Duodenal mucosa (tissue), 2 donors: Measurements from ENCODE around the gene VPS13C.

Experiments used
- H3K27ac ChIP-seq: one replicate; pipeline ENCODE4 v1.7.0; 2013; ENCODE audit warnings: low read depth, low read length
- H3K27me3 ChIP-seq, 2 donors: one replicate each; pipeline ENCODE4 v1.7.0; 2013; ENCODE audit warnings: low read length in 2 of 2, control low read depth in 1 of 2; ENCODE audit not compliant: insufficient read depth in 2 of 2, control insufficient read depth in 1 of 2
- H3K36me3 ChIP-seq, 2 donors: one replicate each; pipeline ENCODE4 v1.7.0; 2013; ENCODE audit warnings: low read length in 2 of 2, control low read depth in 1 of 2; ENCODE audit not compliant: insufficient read depth in 2 of 2, control insufficient read depth in 1 of 2
- H3K4me1 ChIP-seq, 2 donors: one replicate each; pipeline ENCODE4 v1.7.0; 2013; ENCODE audit warnings: low read length in 2 of 2, control low read depth in 1 of 2; ENCODE audit not compliant: insufficient read depth in 2 of 2, control insufficient read depth in 1 of 2
- H3K4me3 ChIP-seq, 2 donors: one replicate each; pipeline ENCODE4 v1.7.0; 2013; ENCODE audit warnings: low read length in 2 of 2, low read depth in 1 of 2
- H3K9ac ChIP-seq, 2 donors: one replicate each; pipeline ENCODE4 v1.7.0; 2013; ENCODE audit warnings: low read length in 2 of 2, low read depth in 1 of 2
- H3K9me3 ChIP-seq, 2 donors: one replicate each; pipeline ENCODE4 v1.7.0; 2013; ENCODE audit warnings: low read length in 2 of 2, control low read depth in 1 of 2; ENCODE audit not compliant: control insufficient read depth in 1 of 2

Gene VPS13C

DNA sequence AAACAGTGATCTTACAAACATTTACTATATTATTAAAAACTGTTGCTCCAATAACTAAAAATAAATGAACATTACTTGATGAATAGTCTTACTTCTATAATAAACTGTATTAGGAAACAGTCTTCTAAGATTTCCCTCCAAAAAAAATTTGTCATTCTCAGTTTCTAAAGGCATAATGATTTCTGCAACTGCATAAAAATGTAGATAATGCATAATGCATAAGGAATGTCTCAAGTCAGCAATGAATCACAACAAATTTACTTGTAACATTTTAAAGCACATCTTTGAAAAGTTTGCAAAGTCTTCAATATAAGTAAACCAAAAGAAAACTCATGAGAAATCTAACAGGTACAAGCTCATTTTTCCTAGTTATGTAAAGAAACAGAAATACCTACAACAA is 113.5 kb downstream of the VPS13C start:
- Histone ChIP-seq H3K36me3 (peaks cover 3 to 34% of the 10 kb centered on the region in 2 donors), H3K4me1 (no peaks in the 10 kb centered on the region), H3K4me3 (no peak overlapping the region), H3K27ac (no peak overlapping the region), H3K9me3 (peaks cover 2 to 3% of the 10 kb centered on the region in 2 donors), H3K27me3 (no peaks in the 10 kb centered on the region), H3K9ac (no peak overlapping the region)

DNA sequence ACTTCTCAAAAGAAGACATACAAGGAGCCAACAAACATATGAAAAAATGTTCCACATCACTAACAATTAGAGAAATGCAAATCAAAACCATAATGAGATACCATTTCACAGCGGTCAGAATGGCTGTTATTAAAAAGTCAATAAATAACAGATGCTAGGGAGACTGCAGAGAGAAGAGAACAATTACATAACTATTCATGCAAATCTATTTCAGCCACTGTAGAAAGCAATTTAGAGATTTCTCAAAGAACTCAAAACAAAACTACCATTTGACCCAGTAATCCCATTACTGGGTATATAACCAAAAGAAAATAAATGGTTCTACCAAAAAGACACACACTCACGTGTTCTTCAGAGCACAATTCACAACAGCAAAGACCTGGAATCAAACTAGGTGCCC is 116.3 kb downstream of the VPS13C start:
- no peak overlapping the region for H3K9ac ChIP-seq

DNA sequence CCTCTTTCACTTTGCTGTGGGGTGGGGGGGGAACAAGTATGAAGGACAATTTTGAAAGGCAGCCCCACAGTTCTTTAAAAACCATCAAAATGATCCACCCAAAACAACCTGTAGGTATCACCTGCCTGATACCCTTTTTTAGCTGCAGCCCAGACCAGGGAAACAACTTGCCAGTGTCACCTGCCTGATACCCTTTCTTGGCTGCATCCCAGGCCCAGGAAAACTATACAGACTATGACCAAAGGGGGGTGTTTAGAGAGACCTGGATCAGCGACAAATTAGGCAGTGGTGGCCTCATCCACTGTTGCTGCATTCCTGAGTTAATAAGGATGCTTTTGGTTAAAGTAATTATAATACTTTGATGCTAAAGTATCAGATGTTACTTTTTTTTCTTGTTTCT is 122.0 kb downstream of the VPS13C start:
- Histone ChIP-seq H3K9ac (no peak overlapping the region), H3K27me3 (no peaks in the 10 kb centered on the region), H3K4me1 (no peaks in the 10 kb centered on the region), H3K4me3 (no peak overlapping the region), H3K9me3 (peaks cover 0 to 2% of the 10 kb centered on the region in 2 donors), H3K36me3 (peaks cover 8 to 24% of the 10 kb centered on the region in 2 donors), H3K27ac (no peak overlapping the region)

More for the DNA sequence above, 116.3 kb downstream of the VPS13C start:
- Histone ChIP-seq H3K27me3 (no peaks in the 10 kb centered on the region), H3K4me3 (no peak overlapping the region), H3K9me3 (peaks cover 2 to 3% of the 10 kb centered on the region in 2 donors), H3K4me1 (no peaks in the 10 kb centered on the region), H3K36me3 (peaks cover 7 to 41% of the 10 kb centered on the region in 2 donors), H3K27ac (no peak overlapping the region)

DNA sequence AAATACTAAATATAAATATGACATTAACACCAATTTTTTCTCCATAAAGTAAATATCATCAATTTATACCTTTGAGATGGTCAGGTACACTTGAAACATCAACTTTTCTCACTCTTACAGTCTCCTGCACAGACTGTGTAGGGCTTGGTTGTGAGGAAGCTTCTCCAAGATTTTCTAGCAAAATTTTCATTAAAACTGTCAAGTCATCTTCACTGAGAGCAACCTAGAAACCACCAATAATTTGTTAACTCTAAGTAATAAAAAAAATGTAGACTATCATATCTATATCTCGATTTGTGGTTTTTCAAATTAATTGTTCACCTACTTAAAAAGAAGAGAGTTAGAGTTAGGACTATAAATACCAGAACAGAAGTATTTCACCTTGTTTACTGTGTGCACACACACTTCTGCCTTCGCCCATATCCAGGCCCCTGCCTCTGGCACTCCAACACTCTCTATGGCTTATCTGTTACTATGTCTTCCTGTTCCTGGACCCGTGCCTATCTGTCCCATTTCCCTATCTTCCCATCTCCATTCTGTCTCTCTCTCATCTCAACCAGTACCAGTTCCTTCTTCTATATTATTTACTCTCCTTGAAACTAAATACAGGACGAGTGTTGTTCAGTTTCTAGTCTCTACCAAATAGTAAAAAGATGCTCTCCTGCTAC is 123.6 kb downstream of the VPS13C start:
- H3K27me3 ChIP-seq = no peaks in the 10 kb centered on the region
- H3K4me1 ChIP-seq = no peaks in the 10 kb centered on the region
- H3K36me3 ChIP-seq = peaks cover 11 to 22% of the 10 kb centered on the region in 2 donors
- no peak overlapping the region for H3K27ac ChIP-seq
- no peak overlapping the region for H3K9ac ChIP-seq
- H3K4me3 ChIP-seq = no peak overlapping the region
- no peaks in the 10 kb centered on the region for H3K9me3 ChIP-seq

DNA sequence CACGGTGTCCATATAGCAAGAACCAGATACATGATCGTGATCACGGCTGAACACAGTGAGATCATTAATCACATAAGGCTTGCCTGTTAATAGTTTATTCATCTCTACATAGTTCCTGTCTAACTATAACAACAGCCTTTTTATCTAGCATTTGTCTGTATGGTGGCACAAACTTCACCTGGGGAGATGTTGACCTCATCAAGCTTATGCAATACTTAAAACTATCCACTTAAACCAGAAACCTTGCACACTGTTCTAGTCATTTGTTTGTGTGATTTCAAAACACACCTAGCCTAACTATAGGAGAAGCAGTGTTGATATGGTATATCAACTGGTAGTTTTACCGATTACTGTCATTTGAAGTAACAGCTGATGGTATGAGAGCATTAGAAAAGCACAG is 124.8 kb downstream of the VPS13C start:
- no peaks in the 10 kb centered on the region for H3K4me1 ChIP-seq
- H3K27me3 ChIP-seq = no peaks in the 10 kb centered on the region
- no peak overlapping the region for H3K27ac ChIP-seq
- H3K36me3 ChIP-seq = peaks cover 13 to 22% of the 10 kb centered on the region in 2 donors
- no peaks in the 10 kb centered on the region for H3K9me3 ChIP-seq
- H3K9ac ChIP-seq = no peak overlapping the region
- H3K4me3 ChIP-seq = no peak overlapping the region

DNA sequence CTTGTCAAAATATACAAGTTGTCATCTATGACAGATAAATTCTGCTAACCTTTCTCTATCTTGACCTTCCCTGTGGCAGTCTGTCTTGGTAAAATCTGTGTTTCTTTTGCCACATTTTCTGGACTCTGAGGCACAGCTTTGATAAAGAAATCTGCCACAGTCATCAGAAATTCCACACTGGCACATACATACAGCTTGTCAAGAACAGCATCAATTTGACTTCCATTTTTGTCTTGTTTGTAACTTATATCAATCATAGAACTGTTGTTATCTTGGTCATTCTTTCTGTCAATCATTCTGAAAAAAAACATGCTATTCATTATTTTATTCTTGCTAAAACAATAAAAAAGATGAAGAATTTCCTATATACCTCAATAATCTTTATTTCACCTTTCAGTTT is 130.8 kb downstream of the VPS13C start:
- Histone ChIP-seq H3K27ac (no peak overlapping the region), H3K9me3 (no peaks in the 10 kb centered on the region), H3K36me3 (peaks cover 16 to 41% of the 10 kb centered on the region in 2 donors), H3K27me3 (no peaks in the 10 kb centered on the region), H3K4me1 (no peaks in the 10 kb centered on the region), H3K9ac (no peak overlapping the region), H3K4me3 (no peak overlapping the region)

- Histone ChIP-seq H3K36me3 (peaks cover 12 to 45% of the 10 kb centered on the region in 2 donors), H3K4me3 (no peak overlapping the region), H3K4me1 (no peaks in the 10 kb centered on the region)
These were observed 137.1 kb downstream of the VPS13C start for GRCh38 chr15:61923173-61923572.

DNA sequence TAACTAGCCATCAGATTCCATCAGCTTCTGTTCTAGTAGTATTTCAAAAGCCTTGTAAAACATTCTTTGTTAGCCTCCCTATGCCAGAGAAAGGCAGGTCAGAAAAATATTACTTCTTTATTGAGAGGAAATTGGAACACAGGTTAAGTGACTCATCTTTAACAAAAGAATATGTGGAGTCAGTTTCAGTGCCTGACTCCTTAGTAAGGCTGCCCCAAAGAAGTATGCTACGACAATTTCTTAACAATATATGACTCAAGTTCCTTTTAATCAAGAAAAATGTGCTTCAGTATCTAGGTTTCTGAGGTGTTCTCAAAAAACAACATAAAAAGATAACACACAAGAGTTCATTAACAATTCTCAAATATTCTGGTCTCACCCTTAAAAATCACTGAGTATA is 139.2 kb downstream of the VPS13C start:
- no peak overlapping the region for H3K4me3 ChIP-seq
- H3K9ac ChIP-seq = no peak overlapping the region
- no peaks in the 10 kb centered on the region for H3K9me3 ChIP-seq
- H3K4me1 ChIP-seq = no peaks in the 10 kb centered on the region
- peaks cover 17 to 45% of the 10 kb centered on the region in 2 donors for H3K36me3 ChIP-seq
- no peak overlapping the region for H3K27ac ChIP-seq
- no peaks in the 10 kb centered on the region for H3K27me3 ChIP-seq

More at GRCh38 chr15:61923173-61923572, 137.1 kb downstream of the VPS13C start:
- H3K9ac ChIP-seq = no peak overlapping the region
- no peaks in the 10 kb centered on the region for H3K27me3 ChIP-seq
- no peak overlapping the region for H3K27ac ChIP-seq
- no peaks in the 10 kb centered on the region for H3K9me3 ChIP-seq

DNA sequence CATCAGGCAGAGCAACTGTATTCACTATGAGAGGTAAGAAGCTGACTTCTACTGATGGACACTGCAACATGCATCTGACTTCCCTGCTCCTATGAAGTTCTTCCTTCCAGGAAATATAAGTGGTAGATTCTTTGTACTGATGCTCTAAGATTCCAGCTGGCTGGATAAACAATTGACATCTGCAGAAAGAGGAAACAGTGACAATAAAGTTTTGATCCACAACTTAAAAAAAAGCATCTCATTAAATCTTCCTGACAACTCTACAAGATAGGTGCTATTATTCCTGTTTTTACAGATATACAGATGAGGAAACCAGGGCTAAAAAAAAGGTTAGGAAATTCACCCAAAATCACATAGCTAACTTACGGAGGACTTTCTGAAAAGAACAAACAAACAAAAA is 142.8 kb downstream of the VPS13C start:
- no peak overlapping the region for H3K4me3 ChIP-seq
- H3K9me3 ChIP-seq = no peaks in the 10 kb centered on the region
- H3K27me3 ChIP-seq = no peaks in the 10 kb centered on the region
- H3K27ac ChIP-seq = no peak overlapping the region
- H3K4me1 ChIP-seq = no peaks in the 10 kb centered on the region
- peaks cover 28 to 54% of the 10 kb centered on the region in 2 donors for H3K36me3 ChIP-seq
- H3K9ac ChIP-seq = no peak overlapping the region

DNA sequence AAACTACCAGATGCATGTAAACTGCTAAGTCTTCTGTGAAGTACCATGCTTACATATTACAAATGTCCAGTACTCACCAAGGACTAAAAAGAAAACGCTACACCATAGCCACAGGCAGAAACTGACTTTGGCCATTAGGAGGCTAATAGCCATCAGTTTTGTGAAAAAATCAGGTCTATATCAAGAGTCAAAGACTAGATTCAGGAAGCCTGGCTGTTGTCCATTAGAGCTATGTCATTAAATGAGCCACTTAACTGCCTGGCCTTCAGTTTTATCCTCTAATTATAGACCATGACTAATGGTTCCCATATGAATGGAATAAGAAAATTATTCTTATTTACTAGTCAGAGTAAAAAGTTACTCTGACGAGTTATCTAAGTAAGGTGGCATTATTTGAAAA is 144.1 kb downstream of the VPS13C start:
- H3K27me3 ChIP-seq = no peaks in the 10 kb centered on the region
- no peak overlapping the region for H3K27ac ChIP-seq
- H3K9me3 ChIP-seq = no peaks in the 10 kb centered on the region
- H3K9ac ChIP-seq = no peak overlapping the region
- H3K4me1 ChIP-seq = no peaks in the 10 kb centered on the region
- H3K4me3 ChIP-seq = no peak overlapping the region
- peaks cover 24 to 46% of the 10 kb centered on the region in 2 donors for H3K36me3 ChIP-seq
